Right lobe of liver (tissue), 4 donors: ENCODE results near the gene ZIC4.

ENCODE experiments used
- POLR2A ChIP-seq: fragments of 450-650 bp; IDR thresholded peaks from one replicate; pipeline ENCODE4 v1.6.1; 2017; ENCODE audit warnings: antibody characterized with exemption, mild to moderate bottlenecking
- TF ChIP-seq, protein P1 (sequence below), 4 donors: fragments of 200-600 bp in 3 of 4; fragments of 450-650 bp in 1 of 4; IDR thresholded peaks; one replicate each; pipeline versions ENCODE4 v1.5.1 to v1.8.0; 2016 to 2022; ENCODE audit warnings: antibody characterized with exemption in 4 of 4, mild to moderate bottlenecking in 2 of 4
- donor health status: DM: no; HTN: no; CAD: no.
- donor health status: DM: no; HTN: no; CAD: no.
- donor health status: DM: no; HTN: yes; CAD: no.

DNA sequence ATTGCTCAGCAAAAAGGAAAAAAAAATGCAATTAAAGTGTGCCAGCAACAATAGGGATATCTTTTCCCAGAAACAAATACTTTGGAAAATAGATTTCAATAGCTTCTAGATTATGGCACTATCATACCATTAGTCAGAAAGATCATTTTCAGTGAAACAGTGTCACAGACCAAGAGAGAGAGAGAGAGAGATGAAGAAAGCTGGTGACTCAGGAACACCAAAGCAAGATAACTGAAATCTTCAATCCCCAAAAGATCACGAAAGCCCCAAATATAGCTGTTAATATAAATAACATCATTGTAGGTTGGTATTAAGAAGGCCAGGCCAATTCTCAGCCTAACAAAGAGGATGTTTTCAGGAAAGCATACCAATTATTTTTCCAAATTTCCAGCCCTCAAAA is 57.4 kb downstream of the ZIC4 start:
- TF ChIP-seq, protein P1, sequence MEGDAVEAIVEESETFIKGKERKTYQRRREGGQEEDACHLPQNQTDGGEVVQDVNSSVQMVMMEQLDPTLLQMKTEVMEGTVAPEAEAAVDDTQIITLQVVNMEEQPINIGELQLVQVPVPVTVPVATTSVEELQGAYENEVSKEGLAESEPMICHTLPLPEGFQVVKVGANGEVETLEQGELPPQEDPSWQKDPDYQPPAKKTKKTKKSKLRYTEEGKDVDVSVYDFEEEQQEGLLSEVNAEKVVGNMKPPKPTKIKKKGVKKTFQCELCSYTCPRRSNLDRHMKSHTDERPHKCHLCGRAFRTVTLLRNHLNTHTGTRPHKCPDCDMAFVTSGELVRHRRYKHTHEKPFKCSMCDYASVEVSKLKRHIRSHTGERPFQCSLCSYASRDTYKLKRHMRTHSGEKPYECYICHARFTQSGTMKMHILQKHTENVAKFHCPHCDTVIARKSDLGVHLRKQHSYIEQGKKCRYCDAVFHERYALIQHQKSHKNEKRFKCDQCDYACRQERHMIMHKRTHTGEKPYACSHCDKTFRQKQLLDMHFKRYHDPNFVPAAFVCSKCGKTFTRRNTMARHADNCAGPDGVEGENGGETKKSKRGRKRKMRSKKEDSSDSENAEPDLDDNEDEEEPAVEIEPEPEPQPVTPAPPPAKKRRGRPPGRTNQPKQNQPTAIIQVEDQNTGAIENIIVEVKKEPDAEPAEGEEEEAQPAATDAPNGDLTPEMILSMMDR (IDR thresholded peaks at IDR 0.05) = no peak
- no peak for TF ChIP-seq POLR2A
